Stimulated activated naive CD4-positive, alpha-beta T cell treated with Interleukin-2 at 50 U/mL for 16 hours (primary cell): Measurements from ENCODE around the gene ACSL5.
"Not testable (repeated sequence)": the region's sequence is repeated elsewhere in the genome, so short reads cannot be mapped to it uniquely, and the experiment has no call there.

Experiments used
- DNase-seq: peaks from one replicate; lab custom pipeline; 2025; lab: John Stamatoyannopoulos, UW

The ACSL5 gene

DNA sequence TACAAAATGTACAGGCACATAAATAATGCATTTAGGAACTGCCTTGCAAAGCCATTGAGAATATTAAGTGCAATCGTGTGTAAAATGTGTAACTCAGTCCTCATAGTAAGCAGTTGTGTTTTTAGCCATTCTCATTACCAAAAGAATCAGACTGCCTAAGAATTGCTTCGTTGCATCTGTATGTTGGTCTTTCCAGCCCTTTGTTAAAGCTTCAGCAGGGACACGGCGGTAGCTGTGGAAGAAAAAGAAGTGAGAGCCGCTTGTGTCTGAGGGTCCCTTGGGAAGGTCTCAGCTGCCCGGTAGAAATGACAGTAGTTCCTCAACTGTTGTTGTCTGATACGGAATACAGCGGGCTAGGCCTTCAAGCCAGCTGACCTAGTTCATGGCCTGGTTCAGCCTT lies 22.8 kb upstream of the ACSL5 start:
- DNase-seq: no peak

- no peak for DNase-seq
Observed at GRCh38 chr10:112352044-112352443, 21.9 kb upstream of the ACSL5 start.

DNA sequence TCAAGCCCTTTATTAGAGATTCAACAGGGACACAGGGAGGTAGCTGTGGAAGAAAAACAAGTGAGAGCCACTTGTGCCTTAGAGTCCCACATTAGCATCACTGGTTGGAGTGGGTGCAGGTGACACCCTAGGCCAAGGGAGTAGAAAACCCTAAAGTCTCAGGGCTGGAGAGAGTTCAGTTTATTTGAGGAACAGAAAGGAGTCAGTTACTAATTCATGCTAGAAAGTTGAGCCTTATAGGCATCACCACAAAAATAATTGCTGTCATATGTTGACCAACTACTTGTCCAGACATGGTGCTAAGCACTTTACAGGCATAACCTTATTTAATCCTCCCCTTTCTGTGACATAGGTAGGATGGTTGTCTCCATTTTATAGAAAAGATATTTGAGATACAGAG lies 20.9 kb upstream of the ACSL5 start:
- no peak for DNase-seq

DNA sequence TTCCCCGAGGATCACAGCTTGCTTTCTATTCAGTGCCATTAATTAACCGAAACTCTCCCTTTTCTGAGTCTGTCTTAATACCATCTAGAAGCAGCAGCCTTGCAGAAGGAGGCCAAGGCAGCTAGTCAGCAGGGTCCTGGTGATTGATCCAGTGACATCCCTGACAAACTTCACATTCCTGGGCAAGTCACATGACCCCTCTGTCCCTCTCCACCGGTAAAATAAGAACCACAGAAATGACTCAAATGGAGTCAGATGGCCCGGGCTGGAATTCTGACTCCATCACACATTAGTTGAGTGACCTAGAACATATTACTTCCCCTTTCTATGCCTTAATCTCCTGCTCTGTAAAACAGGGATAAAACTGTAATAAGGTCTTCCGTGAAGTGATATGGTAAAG lies 17.2 kb upstream of the ACSL5 start:
- DNase-seq: no peak

- DNase-seq: no peak
Observed at GRCh38 chr10:112359606-112360307, 14.2 kb upstream of the ACSL5 start.

- DNase-seq: no peak
Observed at GRCh38 chr10:112360308-112361270, 13.3 kb upstream of the ACSL5 start.

- DNase-seq: no peak
Observed at GRCh38 chr10:112361951-112362751, 11.8 kb upstream of the ACSL5 start.

- DNase-seq: no peak
Observed at GRCh38 chr10:112362833-112363232, 11.1 kb upstream of the ACSL5 start.

DNA sequence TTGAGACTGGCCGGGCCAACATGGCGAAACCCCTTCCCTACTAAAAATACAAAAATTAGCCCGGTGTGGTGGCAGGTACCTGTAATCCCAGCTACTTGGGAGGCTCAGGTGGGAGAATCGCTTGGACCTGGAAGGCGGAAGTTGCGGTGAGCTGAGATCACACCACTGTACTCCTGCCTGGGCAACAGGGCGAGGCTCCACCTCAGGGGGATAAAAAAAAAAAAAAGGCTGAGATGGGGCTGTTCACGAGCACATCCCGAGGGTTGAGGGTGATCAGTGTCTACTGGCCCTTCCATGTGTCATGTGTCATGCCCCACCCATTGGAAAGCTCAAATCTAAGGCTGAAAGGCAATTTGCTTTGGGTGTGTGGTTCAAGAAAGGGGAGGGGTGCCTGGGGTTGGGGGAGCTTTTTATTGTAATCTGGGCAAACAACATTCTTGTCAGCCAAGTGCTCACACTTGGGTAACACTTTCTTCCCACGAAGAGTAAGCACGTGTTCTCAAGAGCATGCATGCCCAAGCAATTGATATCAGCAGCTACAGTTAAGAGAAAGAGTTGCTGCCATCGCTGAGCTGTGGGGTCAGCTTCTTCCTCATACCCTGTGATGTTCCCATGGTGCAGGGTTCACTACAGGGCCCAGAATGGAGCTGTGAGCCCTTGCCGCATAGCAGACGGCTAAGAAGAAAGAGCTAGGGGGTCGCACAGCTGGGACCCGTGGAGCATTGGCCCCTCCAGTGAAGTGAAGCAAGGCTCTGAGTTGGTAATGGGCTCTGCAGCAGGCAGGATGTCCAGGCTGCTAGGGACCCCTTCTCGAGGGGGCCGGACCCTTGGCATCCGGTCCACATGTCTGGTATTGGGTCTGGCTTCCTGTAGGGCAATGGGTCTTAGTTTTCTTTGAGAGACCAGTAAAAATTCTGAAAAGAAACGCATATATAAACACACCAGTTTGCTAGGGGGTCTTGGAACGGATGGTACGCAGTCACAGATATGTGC lies 9.9 kb upstream of the ACSL5 start:
- DNase-seq: no peak

DNA sequence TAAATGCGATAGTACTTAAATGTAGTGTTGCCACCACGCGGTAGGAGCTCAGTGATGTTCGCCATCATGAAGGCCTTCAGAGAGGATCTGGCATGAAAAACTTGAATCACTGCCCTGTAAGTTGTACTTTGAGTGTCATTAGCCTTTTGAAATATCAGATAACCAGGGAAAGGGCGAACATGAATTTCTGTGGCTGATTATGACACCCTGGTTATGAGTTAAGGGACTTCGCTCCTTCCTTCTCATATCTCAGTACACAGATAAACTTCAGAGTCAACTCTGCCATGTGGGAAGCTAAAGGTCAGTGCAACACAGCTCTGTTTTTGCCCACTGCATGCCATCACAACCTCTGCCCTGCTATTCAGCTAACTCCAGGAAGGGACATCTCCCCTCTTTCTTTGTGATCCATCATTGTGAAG lies 8.9 kb upstream of the ACSL5 start:
- DNase-seq: no peak

DNA sequence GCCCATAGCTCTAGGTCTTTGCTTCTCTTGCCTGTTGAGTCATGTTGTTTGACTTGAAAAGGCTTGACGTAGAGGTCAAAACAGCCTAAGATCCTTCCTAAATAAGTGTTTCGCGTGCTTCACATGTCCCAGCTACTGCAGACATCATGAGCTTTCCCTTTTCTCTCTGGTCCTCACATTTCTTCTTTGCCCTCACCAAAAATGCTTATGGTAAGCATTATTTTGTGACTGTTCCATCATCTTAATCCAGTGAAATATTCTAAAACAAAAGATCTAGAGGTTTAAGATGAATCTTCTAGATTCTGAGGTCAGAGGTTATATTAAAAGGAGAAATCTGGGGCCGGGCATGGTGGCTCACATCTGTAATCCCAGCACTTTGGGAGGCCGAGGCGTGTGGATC lies 8.5 kb upstream of the ACSL5 start:
- DNase-seq: no peak

DNA sequence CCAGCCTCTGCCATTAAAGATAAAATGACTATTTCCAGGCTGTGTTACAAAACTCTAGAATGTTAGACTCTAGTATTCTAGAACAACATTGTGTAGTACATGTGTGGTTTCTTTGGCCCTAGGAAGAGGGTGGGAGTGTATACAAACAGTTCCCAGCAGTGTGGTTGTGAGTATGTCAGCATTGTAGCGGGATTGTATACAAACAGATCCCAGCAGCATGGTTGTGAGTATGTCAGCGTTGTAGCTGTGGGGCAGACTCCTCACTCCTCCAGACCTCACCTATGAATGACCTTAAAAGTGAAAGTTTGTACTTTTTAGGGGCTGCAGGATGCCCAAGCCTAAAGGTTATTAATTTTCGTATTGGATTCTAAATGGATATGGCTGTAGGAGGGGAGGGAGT lies 6.9 kb upstream of the ACSL5 start:
- DNase-seq: no peak

DNA sequence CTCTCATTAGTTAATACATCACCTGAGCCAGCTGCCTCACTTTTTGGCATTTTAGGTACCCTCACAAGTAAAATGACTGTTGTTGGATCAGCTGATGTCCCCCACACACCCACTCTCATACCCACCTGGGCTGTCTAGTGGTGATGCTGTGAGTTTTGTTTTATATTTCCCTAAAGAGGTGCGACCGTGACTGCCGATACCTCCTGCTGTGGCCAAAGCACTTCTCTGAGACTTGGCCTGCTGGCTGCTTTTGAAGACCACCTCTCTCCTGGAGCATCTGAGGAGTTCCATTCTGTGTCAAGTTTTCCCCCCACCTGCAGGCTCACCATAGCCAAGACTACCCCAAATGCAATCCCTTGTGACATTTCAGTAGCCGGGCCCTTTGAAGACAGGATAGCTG lies 6.4 kb upstream of the ACSL5 start:
- no peak for DNase-seq

GRCh38 chr10:112369495-112370423 lies 4.2 kb upstream of the ACSL5 start:
- no peak for DNase-seq

DNA sequence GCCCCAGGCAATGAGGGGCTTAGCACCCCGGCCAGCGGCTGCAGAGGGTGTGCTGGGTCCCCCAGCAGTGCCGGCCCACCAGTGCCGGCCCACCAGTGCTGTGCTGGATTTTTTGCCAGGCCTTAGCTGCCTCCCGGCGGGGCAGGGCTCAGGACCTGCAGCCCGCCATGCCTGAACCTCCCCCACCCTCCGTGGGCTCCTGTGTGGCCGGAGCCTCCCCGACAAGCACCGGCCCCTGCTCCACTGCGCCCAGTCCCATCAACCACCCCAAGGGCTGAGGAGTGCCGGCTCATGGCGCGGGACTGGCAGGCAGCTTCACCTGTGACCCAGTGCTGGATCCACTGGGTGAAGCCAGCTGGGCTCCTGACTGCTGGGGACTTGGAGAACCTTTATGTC lies 3.5 kb upstream of the ACSL5 start:
- no peak for DNase-seq

GRCh38 chr10:112371326-112371725 lies 2.6 kb upstream of the ACSL5 start:
- not testable (repeated sequence) for DNase-seq

- not testable (repeated sequence) for DNase-seq
Observed at GRCh38 chr10:112372182-112372810, 1.6 kb upstream of the ACSL5 start.

DNA sequence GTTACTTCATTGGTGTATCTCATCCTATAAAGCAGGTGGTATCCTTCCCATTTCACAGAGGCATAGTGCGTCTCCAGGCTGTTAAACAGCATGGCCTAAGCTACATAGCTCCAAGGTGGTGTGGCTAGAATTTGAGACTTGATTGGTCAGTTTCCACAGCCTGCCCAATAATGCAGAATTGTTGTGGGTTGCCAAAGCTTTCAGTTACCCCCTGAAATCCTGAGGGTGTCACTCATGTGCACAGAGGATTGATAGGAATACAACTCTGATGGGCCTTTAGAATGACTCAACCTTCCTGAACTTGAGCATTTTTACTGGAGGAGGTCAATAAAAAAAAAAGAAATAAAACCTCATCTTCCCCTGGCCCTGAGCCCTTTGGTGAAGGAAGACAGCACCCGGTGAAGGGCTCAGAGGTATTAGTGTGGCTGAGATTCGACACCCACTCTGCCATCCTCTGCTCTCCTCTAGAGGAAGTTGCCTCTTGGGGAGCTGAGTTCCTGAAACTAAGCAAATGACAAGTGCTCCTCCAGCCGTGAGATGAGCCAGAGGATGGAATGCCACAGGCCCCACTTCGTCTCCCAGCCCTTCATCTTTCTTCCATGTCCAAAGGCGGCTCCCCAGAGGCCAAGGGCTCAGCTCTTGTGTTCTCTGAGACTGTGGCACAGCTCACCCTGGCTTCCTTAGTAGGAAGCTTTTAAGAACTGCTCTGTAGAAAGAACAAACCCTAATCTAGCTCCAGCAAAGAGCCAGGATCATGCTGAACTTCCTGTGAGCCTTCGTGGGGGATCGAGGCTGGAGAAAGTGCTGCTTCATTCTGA lies 1.0 kb downstream of the ACSL5 start:
- DNase-seq: no peak
